HG03571 (cell line): ENCODE measurements around the gene PPP1R2.
"Not testable (repeated sequence)": the region's sequence is repeated elsewhere in the genome, so short reads cannot be mapped to it uniquely, and the experiment has no call there.

Experiments
- ATAC-seq: cut with Tn5 transposase; IDR thresholded peaks from one replicate; pipeline ENCODE4 v1.9.1; 2021; ENCODE audit not compliant: unreplicated experiment

The PPP1R2 gene

GRCh38 chr3:195540027-195540426 lies 3.1 kb downstream of the PPP1R2 start:
- ATAC-seq = no peak

DNA sequence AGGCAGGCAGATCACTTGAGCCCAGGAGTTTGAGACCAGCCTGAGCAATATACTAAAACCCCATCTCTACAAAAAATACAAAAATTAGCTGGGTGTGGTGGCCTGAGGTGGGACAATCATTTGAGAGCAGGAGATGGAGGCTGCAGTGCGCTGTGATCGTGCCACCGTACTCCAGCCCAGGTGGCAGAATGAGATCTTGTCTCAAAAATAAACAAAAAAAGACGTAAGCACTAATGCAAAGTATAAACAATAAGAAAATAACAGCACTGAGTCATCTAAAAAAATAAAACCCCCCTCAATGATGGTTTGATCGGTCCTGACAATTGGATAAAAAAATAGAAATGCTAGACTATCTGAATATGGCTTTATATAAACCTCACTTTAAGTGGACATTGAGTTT lies 3.6 kb downstream of the PPP1R2 start:
- ATAC-seq = no peak

DNA sequence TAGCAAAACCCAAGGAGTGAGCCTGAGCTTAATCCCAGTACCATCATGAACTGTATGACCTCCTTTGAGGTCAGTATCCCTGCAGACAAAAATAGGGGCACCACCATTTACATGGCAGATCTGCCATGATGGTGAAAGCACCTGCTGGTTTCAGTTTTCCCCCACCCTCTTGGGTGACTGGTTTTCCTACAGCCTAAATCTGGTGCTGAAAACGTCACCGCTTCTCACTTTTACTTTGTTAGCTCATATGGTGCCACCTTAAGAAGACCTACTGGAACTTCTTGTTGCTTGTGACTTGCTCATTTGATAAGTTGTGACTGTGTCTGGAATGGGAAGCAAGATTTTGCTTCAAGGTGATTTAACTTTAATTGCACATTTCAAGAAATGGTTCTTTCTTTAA lies 5.1 kb downstream of the PPP1R2 start:
- ATAC-seq = peak; percentile 44

DNA sequence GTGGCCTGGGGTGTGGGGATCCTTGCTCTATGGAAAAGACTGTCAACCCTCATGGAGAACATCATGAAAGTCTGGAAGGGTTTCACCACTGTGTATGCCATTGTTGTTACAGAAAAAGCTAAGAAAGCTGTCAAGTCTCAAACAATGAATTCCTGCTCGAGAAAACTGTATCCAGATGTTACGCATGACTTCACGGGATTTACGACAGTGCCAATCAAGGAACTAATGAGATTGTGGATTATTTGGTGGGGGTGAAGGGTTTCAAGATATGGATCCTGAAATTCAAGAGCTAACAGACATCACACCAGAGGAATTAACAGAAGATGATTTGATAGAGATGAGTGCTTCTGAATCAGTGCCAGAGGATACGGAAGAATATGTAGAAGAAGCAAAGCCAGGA lies 7.8 kb downstream of the PPP1R2 start:
- no peak for ATAC-seq

DNA sequence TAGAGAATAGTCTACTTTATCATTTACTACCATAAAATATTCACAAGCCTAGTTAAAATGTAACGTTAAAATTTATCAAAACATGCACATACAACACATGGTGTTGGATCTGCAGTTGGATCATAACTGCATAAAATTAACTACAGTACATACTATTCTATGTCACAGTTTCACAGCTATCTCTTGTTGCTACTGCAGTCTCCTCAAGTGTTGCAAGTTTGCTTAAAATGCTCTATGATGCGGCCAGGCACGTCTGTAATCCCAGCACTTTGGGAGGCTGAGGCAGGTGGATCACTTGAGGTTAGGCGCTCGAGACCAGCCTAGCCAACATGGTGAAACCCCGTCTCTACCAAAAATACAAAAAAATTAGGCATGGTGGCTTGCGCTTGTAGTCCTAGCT lies 10.3 kb downstream of the PPP1R2 start:
- no peak for ATAC-seq

GRCh38 chr3:195532345-195532744 lies 10.8 kb downstream of the PPP1R2 start:
- no peak for ATAC-seq

DNA sequence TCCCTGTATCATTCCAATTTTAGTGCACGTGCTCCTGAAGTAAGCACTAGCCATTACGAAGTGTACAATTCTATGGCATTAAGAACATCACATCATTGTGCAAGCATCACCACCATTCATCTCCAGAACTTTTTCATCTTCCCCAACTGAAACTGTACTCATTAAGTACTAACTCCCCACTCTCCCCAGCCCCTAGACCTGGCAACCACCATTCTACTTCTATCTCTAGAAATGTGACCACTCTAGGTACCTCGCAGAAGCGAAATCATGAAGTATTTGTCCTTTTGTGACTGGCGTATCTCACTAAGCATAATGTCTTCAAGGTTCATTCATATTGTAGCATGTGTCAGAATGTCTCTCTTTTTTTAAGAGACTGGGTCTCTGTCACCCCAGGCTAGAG lies 11.4 kb downstream of the PPP1R2 start:
- ATAC-seq = no peak

DNA sequence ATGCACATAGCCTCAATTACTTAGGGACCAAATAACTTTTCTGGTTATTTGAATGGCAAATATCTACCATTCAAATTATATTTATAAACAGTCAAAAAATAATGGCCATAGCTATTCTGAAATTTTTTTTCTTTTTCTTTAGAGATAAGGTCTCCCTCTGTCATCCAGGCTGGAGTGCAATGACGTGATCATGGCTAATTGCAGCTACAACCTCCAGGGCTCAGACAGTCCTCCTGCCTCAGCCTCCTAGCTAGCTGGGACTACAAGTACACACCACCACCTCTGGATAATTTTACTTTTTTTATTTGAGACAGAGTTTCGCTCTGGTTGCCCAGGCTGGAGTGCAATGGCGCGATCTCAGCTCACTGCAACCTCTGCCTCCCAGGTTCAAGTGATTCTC lies 16.6 kb downstream of the PPP1R2 start:
- ATAC-seq = no peak

GRCh38 chr3:195524171-195524896 lies 18.8 kb downstream of the PPP1R2 start:
- no peak for ATAC-seq

GRCh38 chr3:195522254-195523023 lies 20.7 kb downstream of the PPP1R2 start:
- no peak for ATAC-seq

DNA sequence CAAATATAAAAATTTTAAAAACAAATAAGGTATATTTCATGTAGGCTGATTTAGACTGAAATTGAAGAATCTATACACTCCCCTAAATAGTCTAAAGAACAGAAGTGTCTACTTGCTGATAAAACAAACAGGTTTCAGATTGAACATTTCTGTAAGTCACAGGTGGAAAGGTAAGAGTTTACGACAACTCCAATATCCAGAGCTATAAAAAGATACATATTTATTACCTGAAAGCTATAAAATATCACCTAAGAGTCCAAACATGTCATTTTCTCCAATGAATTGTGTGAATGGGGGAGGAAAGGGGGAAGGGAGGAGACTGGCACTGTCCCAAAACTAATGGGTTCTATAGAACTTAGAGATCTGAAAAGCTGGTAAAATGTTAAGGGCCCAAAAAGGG lies 26.1 kb downstream of the PPP1R2 start:
- no peak for ATAC-seq

DNA sequence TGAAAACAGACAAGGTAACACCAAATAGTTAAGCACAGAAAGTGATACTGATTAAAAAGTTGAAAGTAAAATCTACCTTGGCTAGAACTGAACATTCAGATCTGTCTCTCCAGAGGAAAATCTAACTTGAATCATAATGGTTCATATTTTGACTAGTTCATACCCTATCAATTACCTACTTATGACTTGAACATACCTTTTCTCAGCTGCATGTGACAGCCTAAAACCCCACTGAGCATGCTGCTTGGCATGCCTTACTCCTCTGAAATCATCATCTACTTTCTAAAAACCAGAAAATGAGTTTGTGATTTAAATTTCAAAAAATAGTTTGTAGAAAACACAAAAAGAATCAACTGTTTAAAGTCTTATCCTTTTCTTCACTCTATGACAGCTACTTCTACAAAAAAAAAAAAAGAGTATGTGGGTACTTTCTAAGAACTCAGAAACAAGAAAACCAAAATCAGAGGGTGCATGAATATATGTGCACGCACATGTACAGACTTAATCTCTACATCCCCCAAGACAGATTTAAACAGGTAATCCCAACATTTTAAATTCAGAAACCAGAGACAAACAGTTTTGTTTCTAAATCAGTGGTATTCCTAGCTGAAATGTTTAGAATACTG lies 28.4 kb downstream of the PPP1R2 start:
- not testable (repeated sequence) for ATAC-seq

DNA sequence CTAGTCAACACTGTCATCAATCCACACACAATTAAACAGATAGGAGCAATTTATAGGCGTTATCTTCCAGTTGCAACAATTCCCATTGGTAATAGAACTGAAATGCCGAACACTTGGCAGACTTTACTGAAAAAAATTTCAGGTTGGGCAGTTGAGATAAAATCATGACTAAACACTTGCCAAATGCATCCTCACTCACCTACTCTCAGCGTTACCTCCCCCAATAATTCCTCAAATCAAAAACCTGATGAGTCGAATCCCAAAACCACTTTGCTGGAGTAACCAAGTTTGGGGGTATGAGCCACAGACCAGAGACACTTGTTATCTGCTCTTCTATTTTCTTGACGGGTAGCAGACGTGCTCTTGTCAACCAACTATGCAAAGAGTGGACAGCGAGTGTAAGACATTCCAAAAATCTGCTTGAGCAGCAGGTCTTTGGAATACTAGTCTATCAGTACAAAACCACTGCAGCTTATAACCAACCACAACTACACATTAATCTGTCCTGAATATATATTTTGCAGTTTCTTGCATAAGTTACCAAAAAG lies 30.3 kb downstream of the PPP1R2 start:
- no peak for ATAC-seq

- ATAC-seq = no peak
These were observed 32.0 kb downstream of the PPP1R2 start for GRCh38 chr3:195511136-195511535.

- ATAC-seq = no peak
These were observed 34.9 kb downstream of the PPP1R2 start for GRCh38 chr3:195508185-195508584.

DNA sequence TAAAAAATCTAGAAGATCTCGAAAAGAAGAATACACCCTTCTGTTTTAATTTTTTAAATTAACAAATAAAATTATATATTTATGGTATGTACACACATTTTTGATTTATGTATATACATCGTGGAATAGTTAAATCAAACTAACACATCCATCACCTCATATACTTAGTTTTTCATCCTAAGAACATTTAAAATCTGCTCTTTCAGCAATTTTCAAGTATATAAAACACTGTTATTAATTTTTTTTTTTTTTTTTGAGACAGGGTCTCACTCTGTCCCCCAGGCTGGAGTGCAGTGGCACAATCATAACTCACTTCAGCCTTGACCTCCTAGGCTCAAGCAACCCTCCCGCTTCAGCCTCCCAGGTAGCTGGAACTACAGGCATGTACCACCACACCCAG lies 67.5 kb downstream of the PPP1R2 start:
- no peak for ATAC-seq

GRCh38 chr3:195475116-195475515 lies 68.0 kb downstream of the PPP1R2 start:
- ATAC-seq = not testable (repeated sequence)

- ATAC-seq = no peak
These were observed 74.3 kb downstream of the PPP1R2 start for GRCh38 chr3:195468841-195469240.

DNA sequence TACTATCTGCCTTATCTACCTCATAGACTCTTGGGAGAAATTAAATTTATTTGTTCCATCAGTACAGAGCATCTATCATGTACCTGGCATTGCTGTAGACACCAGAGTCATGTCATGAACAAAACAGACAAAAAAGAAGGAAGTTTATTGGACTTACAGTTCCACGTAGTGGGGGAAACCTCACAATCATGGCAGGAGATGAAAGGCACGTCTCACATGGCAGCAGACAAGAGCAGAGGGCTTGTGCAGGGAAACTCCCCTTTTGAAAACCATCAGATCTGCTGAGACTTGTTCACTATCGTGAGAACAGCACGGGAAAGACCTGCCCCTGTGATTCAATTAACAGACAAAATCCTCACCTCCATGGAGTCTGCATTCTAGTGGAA lies 74.7 kb downstream of the PPP1R2 start:
- ATAC-seq = no peak

- ATAC-seq = no peak
These were observed 75.3 kb downstream of the PPP1R2 start for GRCh38 chr3:195467641-195468390.

GRCh38 chr3:195466251-195466650 lies 76.9 kb downstream of the PPP1R2 start:
- ATAC-seq = no peak
